Spleen (tissue), 11 donors: ENCODE data around the gene PDXK. TPM values are rescaled to one million over a fixed set of nuclear protein-coding genes. Genes with fewer than 3 reads are reported as not detected.

Source experiments
- DNase-seq: peaks from one replicate; pipeline ENCODE4 v3.0.0-alpha.2; 2020
- H3K27ac ChIP-seq, 8 donors: fragments of 200-600 bp; sonication (generic) in 7 of 8; 1 replicate in 4 of 8; 2 replicates in 4 of 8; pipeline versions ENCODE4 v1.5.0 to v1.8.0; 2016 to 2021; ENCODE audit warnings: inconsistent platforms in 4 of 8, mild to moderate bottlenecking in 4 of 8, moderate library complexity in 1 of 8
- H3K27me3 ChIP-seq, 7 donors: fragments of 200-600 bp; sonication (generic) in 6 of 7; replicated peaks in 1 of 7; 1 replicate in 4 of 7; 2 replicates in 3 of 7; pipeline versions ENCODE4 v1.5.0 to v1.8.0; 2016 to 2021; ENCODE audit warnings: inconsistent platforms in 3 of 7, mild to moderate bottlenecking in 1 of 7
- H3K36me3 ChIP-seq, 6 donors: fragments of 200-600 bp; sonication (generic) in 5 of 6; 1 replicate in 4 of 6; 2 replicates in 2 of 6; pipeline versions ENCODE4 v1.5.0 to v1.8.0; 2016 to 2021; ENCODE audit warnings: inconsistent platforms in 2 of 6
- H3K4me1 ChIP-seq, 6 donors: fragments of 200-600 bp; sonication (generic) in 5 of 6; 1 replicate in 3 of 6; 2 replicates in 3 of 6; pipeline versions ENCODE4 v1.5.0 to v1.8.0; 2016 to 2021; ENCODE audit warnings: inconsistent platforms in 3 of 6
- H3K4me3 ChIP-seq, 8 donors: fragments of 200-600 bp; sonication (generic) in 7 of 8; 1 replicate in 4 of 8; 2 replicates in 4 of 8; pipeline versions ENCODE4 v1.5.0 to v1.8.0; 2016 to 2021; ENCODE audit warnings: inconsistent platforms in 4 of 8, mild to moderate bottlenecking in 4 of 8, moderate library complexity in 2 of 8
- H3K9me3 ChIP-seq, 8 donors: fragments of 200-600 bp; sonication (generic) in 7 of 8; 1 replicate in 4 of 8; 2 replicates in 4 of 8; pipeline versions ENCODE4 v1.5.0 to v1.8.0; 2016 to 2021; ENCODE audit warnings: inconsistent platforms in 4 of 8
- CTCF ChIP-seq, 11 experiments: fragments of 200-600 bp in 7 of 11; fragments of 450-650 bp in 4 of 11; sonication (generic) in 4 of 11; IDR thresholded peaks in 8 of 11; conservative IDR thresholded peaks in 3 of 11; 1 replicate in 7 of 11; 2 replicates in 4 of 11; pipeline versions ENCODE4 v1.4.0 to v1.8.0; 2016 to 2021; ENCODE audit warnings: antibody characterized with exemption in 11 of 11, inconsistent platforms in 4 of 11, mild to moderate bottlenecking in 1 of 11
- POLR2A ChIP-seq, 3 donors: fragments of 450-650 bp; IDR thresholded peaks; one replicate each; pipeline ENCODE4 v1.5.1; 2017; ENCODE audit warnings: antibody characterized with exemption in 3 of 3, mild to moderate bottlenecking in 1 of 3
- POLR2AphosphoS5 ChIP-seq, 3 donors: sonication (generic); formaldehyde crosslinking; IDR thresholded peaks; one replicate each; pipeline ENCODE4 v1.5.1; 2017; ENCODE audit warnings: antibody characterized with exemption in 3 of 3
- WGBS, 5 donors: extraction: QIAGEN DNeasy Blood & Tissue Kit in 3 of 5; methylation state at CpG; one replicate each; pipeline versions ENCODE4 v1.1.5 to v1.1.7; 2013 to 2018; 5-methylcytosine and 5-hydroxymethylcytosine counted together
- intact Hi-C: fragments of 100-400 bp; cut with DNase I; formaldehyde crosslinking; loops from one replicate; pipeline ENCODE4 v1.15.0; 2023; ENCODE audit warnings: low total_unique reads
- polyA plus RNA-seq, 3 donors: library from polyadenylated mRNA; stranded (reverse); fragments of 200-250 nt; gene quantifications; one replicate each; pipeline ENCODE4 v1.2.1, GENCODE V29; 2013
- total RNA-seq, 7 donors: library from RNA; depleted of rRNA in 3 of 7; stranded (reverse); fragments of >200 nt in 3 of 7; fragmentation: NEBNext Ultra II Directional in 4 of 7; extraction: Animal tissue kit (Norgen Biotek cat#: 25700) in 4 of 7; gene quantifications; one replicate each; pipeline versions ENCODE4 v1.1.0 to v1.2.1, GENCODE V29; 2016 to 2021
- donor health status: healthy with polysubstance abuse.
- donor health status: DM: no; HTN: no; CAD: no; lungs with moderate emphysema.
- donor health status: DM: no; HTN: no; CAD: no.
- donor health status: Bipolar disorder and iron deficiency.
- donor health status: healthy.
- donor health status: DM: no; HTN: no; CAD: no.
- donor health status: DM: yes; HTN: yes; CAD: no.

The PDXK gene
- total and polyA plus RNA-seq, 10 donors: 17.9 to 82.9 (median 51.0) TPM

- no peaks in the 10 kb centered on the region for H3K27me3 ChIP-seq
- intact Hi-C loops: no loop called here
- H3K36me3 ChIP-seq: peaks cover 0 to 80% (median 32%) of the 10 kb centered on the region in 6 donors
- H3K27ac ChIP-seq: peak overlapping the region in 5 of 8 donors; percentile 20 to 56 (median 44)
- DNase-seq: no peak
- H3K4me1 ChIP-seq: peaks cover 0 to 21% (median 0%) of the 10 kb centered on the region in 6 donors
- peak in 1 of 3 donors; percentile 13 for TF ChIP-seq POLR2AphosphoS5 (IDR thresholded peaks at IDR 0.05)
- TF ChIP-seq POLR2A (IDR thresholded peaks at IDR 0.05): no peak
- no peak overlapping the region for H3K4me3 ChIP-seq
- 61 to 79% (median 69%) methylated on average over 19 to 25 of the region's 25 CpGs for WGBS, 5 donors
- H3K9me3 ChIP-seq: no peaks in the 10 kb centered on the region
Measured at GRCh38 chr21:43740497-43741156, 21.7 kb downstream of the PDXK start.

GRCh38 chr21:43741423-43742096, 22.6 kb downstream of the PDXK start:
- Histone ChIP-seq H3K4me1 (peaks cover 0 to 15% (median 0%) of the 10 kb centered on the region in 6 donors), H3K36me3 (peaks cover 0 to 80% (median 36%) of the 10 kb centered on the region in 6 donors), H3K27me3 (no peaks in the 10 kb centered on the region), H3K4me3 (no peak overlapping the region), H3K27ac (no peak overlapping the region), H3K9me3 (no peaks in the 10 kb centered on the region)
- DNase-seq: no peak
- WGBS, 5 donors: 75 to 94% (median 80%) methylated on average over 6 to 28 of the region's 28 CpGs
- TF ChIP-seq POLR2AphosphoS5 (IDR thresholded peaks at IDR 0.05) (no peak), CTCF (IDR thresholded peaks at IDR 0.05 in 8 of 11, conservative IDR thresholded peaks at IDR 0.05 in 3 of 11) (no peak), POLR2A (IDR thresholded peaks at IDR 0.05) (no peak)
- intact Hi-C loops: no loop called here

GRCh38 chr21:43743947-43744346, 25.0 kb downstream of the PDXK start:
- peaks cover 0 to 11% (median 0%) of the 10 kb centered on the region in 6 donors for H3K4me1 ChIP-seq
- intact Hi-C loops: no loop called here
- no peaks in the 10 kb centered on the region for H3K9me3 ChIP-seq
- no peak overlapping the region for H3K27ac ChIP-seq
- no peaks in the 10 kb centered on the region for H3K27me3 ChIP-seq
- WGBS, 5 donors: 84 to 98% (median 94%) methylated on average over 6 to 8 of the region's 8 CpGs
- H3K4me3 ChIP-seq: no peak overlapping the region
- DNase-seq: no peak
- peaks cover 0 to 85% (median 52%) of the 10 kb centered on the region in 6 donors for H3K36me3 ChIP-seq
- TF ChIP-seq CTCF (IDR thresholded peaks at IDR 0.05 in 8 of 11, conservative IDR thresholded peaks at IDR 0.05 in 3 of 11): no peak
- peak in 1 of 3 donors; percentile 22 for TF ChIP-seq POLR2AphosphoS5 (IDR thresholded peaks at IDR 0.05)

GRCh38 chr21:43744725-43745124, 25.8 kb downstream of the PDXK start:
- peaks cover 0 to 8% (median 0%) of the 10 kb centered on the region in 6 donors for H3K4me1 ChIP-seq
- 96 to 98% (median 97%) methylated on average over 18 of the region's 18 CpGs for WGBS, 5 donors
- no peaks in the 10 kb centered on the region for H3K27me3 ChIP-seq
- no peak for DNase-seq
- peaks cover 0 to 88% (median 58%) of the 10 kb centered on the region in 6 donors for H3K36me3 ChIP-seq
- H3K27ac ChIP-seq: no peak overlapping the region
- intact Hi-C loops: no loop called here
- no peak overlapping the region for H3K4me3 ChIP-seq
- TF ChIP-seq POLR2AphosphoS5 (IDR thresholded peaks at IDR 0.05) (no peak), POLR2A (IDR thresholded peaks at IDR 0.05) (no peak), CTCF (IDR thresholded peaks at IDR 0.05 in 8 of 11, conservative IDR thresholded peaks at IDR 0.05 in 3 of 11) (no peak)
- no peaks in the 10 kb centered on the region for H3K9me3 ChIP-seq
